GM21528 (cell line): ENCODE results near the gene PIAS1.
"Not testable (repeated sequence)": the region's sequence is repeated elsewhere in the genome, so short reads cannot be mapped to it uniquely, and the experiment has no call there.

Experiments
- ATAC-seq: cut with Tn5 transposase; IDR thresholded peaks from one replicate; pipeline ENCODE4 v1.9.1; 2021; ENCODE audit warnings: mild to moderate bottlenecking, moderate library complexity; ENCODE audit not compliant: unreplicated experiment, low FRiP score

PIAS1 gene

DNA sequence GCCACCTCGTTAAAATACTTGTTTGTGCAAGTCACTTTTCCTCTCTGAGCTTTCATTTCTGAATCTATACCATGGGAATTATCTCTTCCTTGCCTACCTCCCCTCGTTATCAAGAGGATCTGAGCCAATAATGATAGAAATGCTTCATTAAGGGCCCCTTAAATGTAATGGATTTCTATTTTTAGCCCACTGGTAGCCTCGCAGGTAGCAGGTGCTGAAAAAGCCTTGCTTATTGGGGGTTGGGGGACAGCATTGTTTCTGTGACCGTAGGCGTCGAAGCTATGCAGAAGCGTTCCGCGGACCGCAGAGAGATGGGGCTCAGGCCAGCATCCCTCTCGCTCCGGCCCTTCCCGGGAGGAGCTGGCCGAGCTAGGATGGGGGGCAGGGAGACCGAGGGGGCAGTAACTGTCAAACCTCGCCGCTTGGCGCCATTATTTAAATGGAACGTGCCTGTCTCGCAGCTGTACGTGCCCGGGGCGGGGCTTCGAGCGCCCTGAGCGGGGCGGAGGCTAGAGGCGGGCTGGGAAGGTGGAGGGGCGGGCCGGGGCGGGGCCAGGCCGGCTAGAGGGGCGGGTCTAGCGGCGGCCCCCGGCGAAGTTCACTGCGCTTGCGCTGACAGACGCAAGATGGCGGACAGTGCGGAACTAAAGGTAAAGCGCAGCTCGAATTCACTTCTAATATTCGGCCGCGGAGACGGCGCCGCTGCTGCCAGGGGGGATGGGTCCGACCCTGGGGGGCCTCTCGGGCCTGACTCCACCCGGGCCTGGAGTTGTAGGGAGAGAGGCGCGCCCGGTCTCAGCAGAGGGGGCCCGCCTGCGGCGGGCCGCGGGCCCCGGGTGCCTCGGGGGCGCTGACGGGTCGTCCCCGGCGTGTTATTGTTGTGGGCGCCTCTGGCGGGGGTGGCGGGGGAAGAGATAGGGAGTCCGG lies at the start of gene PIAS1:
TSS of gene PIAS1 (plus strand) at position 615 of the 927 bp plus-strand sequence. CDS start at position 627, 12 bp downstream.
- peak; percentile 68 for ATAC-seq

DNA sequence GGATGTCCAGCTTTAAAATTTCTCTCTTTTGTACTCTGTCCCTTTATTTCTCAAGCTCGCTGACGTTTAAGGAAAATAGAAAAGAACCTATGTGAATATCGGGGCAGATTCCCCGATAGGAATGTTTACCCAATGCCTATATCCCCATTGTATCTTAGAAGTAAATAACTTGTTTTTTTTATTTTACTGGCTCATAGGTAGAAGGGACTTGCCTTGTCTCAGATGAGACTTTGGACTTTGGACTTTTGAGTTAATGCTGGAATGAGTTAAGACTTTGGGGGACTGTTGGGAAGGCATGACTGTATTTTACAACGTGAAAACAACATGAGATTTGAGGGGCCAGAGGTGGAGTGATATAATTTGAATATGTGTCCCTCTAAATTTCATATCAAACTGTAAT lies 46.5 kb upstream of the PIAS1 start:
- not testable (repeated sequence) for ATAC-seq

DNA sequence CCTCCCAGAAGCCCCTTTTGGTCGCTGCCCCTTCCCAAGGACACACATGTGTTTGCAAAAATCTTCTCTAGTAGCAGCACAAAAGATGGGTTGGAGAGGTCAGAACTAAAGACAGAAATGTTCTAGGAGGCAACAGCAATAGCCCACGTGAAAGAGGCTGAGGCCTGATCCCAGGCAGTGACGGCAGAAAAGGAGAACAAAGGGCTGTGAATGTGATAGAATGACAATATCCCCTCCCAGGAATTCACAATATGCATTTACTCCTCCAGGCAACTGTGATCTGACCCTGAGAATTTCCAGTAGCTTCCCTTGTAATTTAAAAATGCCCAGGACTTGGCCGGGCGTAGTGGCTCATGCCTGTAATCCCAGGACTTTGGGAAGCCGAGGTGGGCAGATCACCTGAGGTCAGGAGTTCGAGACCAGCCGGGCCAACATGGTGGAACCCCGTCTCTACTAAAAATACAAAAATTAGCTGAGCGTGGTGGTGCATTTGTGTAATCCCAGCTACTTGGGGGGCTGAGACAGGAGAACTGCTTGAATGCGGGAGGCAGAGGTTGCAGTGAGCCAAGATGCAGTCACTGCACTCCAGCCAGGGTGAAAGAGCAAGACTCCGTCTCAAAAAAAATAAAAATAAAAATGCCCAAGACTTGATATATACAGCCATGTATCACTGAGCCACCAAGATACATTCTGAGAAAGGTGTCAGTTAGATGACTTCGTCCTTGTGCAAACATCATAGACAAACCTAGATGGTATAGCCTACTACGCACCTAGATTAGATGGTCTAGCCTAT lies 43.6 kb upstream of the PIAS1 start:
- no peak for ATAC-seq

DNA sequence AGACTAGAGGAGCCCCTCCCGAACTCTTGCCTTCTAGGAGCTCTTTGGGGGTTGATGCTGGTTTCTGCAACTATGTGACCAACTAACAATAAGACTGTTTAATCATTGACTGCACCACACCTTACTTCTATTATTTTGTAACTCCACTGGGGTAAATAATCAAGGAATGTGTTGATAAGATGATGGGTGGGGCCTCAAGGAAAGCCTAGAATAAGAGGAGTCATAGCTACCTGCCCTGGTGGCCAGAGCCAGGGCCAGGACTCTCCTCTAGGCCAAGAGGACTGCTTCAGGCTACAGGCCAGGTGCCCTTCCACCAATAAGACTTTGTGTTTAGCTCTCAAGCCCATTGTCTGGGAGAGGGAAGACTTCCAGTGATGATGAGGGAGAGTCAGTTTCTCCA lies 41.2 kb upstream of the PIAS1 start:
- ATAC-seq, result no peak

DNA sequence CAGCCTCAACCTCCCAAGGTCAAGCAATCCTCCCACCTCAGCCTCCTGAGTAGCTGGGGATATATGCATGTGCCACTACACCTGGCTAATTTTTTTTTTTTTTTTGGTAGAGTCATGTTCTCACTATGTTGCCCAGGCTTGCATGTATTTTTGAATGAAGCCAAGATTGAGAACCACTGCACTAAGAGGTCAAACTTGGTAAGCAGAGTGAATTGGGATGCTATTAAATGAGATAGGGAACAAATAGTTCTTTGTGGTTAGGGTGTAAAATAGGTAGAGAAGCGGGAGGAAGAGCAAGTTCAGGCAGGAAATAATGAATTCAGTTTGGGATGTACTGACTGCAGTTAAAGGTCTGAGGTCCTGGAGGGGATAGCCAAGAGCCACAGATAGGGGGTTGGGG lies 39.9 kb upstream of the PIAS1 start:
- no peak for ATAC-seq

DNA sequence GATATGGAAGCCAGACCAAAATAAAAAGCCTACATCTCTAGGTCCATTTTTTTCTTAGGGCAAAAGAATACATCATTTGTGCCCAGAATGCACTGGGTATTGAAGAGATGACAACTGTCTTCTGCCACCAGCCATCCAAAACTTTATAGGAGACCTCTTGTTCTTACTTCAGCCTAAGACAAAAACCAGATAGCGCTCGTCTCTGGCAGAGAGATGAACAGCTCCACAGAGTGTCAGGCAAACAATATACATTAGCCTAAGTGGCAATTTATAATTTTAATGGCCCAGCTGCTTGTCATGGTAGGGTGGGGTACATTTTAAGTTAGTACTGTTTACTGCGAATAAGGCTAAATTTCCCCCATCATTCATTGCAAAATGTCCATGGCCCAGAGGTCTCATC lies 38.9 kb upstream of the PIAS1 start:
- ATAC-seq, result no peak

DNA sequence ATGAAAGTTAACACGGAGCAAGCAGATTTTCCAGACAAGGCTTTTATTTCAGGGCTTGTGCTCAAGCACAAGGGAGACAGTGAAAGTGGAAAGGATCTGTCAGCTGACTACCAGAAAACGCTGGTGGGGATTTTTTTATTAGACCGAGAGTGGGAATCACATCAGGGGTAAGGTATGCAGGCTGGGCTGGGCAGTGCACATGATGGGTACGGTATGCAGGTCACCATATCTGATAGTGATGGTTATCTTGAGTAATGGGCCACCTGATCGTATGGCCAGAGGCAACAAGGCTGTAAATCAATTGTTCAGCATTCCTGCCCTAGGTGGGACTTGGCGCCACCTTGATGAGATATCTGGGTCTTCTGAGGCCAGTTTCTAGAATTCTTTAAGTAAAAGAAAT lies 36.9 kb upstream of the PIAS1 start:
- ATAC-seq, result no peak

DNA sequence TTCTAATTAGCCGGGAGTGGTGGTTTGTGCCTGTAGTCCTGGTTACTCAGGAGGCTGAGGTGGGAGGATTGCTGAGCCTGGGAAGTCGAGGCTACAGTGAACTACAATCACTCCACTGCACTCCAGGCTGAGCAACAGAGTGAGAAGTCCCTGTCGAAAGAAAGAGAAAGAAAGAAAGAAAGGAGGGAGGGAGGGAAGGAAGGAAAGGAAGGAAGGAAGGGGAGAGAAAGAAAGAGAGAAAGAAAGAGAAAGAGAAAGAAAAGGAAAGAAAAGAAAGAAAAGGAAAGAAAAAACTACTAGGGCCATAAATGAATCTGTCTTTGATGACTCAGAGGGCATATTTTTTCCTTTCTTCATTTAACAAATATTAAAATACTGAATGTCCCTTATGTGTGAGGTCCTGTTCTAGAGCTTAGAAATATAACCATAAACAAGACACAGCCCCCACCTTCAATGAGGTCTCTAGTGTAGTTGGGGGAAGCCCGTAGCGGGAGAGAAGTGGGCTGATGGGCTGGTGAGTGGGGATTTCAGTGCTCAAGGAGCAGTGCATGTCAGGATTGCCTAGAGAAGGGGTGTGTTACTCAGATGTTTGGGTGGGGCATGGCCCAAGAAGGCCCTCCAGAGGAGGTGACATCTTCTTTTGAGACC lies 35.2 kb upstream of the PIAS1 start:
- no peak for ATAC-seq

DNA sequence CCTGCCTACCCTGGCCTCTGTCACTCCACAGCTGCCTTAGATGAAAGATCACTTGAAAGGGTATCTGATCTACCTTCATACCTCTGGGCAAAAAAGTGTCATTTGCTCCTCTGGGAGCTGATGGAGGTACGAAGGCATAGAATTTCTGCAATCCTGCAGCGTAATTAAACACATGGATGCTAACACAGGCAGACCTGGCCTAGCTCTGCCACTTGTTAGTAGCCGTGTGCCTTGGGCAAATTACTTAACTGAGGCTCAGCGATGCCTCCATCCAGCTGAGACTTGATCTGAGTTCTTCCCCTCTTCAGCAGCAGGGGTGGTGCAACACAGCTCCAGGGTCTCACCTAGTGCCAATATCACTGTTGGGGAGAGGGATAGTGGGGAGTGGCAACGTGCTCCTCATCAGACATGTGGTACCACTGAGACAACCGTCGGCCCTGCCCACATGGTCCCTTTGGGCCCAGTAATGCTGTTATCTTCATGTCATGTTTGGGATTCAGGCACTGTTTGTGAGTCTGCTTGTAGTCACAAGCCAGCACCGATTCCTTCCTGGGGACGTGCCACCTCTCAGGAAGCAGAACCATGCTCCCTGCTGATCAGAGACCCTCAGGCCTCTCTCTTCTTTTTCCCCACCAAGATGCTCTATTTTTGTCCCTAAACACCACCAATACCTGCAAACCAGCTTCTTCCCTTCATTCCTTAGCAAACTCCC lies 34.1 kb upstream of the PIAS1 start:
- no peak for ATAC-seq

DNA sequence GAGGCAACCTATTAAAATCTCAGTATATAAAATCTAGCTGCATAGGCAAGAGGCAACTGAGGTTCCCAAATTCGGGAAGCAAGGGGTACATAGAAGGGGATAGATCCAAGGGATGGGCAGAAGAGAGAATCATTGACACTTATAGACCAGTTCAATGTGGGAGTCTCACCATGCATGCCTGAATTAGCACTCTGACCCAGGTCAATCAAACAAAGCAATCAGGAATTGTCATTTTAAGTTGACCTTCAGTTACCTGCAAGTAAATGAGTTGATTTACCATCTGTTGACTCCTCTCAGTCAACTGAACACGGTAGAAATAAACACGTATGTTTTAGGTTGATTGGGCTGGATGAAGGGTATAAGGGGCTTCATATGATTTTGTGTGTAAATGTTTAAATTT lies 33.4 kb upstream of the PIAS1 start:
- ATAC-seq, result no peak

DNA sequence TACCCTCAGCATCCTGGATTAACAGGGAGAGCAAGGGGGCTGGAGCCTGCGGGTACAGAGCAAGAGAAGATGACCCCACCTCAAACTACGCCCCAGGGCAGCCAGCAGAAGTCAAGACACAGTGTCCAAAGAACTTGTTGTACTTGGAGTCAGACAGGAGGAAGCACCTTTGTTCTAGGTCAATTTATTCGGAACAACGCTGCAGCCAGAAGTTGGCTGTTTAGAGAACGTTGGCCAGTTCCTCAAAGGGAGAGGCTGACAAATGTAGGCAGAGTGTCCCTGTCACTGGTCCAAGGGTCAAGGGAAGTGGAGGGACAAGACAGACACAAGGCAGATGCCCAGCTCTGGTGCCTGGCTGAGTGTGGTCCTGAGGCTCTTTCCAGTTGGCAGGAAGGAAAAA lies 32.1 kb upstream of the PIAS1 start:
- ATAC-seq, result no peak

DNA sequence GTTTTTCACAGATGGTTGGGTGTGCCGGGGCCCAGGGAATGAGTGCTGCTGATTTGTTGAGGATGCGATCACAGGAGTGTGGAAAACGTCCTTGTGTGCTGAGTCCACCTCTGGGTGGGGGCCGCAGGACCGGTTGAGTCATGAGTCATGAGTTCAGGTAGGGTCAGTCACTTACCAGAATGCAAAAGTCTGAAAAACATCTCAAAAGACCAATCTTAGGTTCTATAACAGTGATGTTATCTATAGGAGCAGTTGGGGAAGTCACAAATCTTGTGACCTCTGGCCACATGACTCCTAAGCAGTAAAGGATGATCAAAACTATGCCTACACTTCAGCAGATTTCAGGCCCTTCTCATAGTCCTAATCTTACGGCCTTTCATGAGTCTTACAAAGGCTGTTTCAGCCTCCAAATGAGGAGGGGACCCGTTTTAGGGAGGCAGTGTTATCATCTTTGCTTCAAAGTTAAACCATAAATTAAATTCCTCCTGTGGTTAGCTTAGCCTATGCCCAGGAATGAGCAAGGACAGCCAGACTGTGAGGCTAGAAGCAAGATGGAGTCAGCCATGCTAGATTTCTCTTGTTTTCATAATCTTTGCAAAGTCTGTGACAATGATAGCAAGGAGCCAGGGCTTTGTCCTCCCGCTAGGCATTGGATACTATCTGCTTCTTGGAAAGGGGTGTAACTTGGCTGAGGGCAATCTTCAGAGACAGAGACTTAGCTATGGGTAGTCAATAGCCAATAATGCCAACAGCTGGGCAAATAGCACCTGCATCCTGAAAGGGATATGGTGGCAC lies 30.6 kb upstream of the PIAS1 start:
- no peak for ATAC-seq

DNA sequence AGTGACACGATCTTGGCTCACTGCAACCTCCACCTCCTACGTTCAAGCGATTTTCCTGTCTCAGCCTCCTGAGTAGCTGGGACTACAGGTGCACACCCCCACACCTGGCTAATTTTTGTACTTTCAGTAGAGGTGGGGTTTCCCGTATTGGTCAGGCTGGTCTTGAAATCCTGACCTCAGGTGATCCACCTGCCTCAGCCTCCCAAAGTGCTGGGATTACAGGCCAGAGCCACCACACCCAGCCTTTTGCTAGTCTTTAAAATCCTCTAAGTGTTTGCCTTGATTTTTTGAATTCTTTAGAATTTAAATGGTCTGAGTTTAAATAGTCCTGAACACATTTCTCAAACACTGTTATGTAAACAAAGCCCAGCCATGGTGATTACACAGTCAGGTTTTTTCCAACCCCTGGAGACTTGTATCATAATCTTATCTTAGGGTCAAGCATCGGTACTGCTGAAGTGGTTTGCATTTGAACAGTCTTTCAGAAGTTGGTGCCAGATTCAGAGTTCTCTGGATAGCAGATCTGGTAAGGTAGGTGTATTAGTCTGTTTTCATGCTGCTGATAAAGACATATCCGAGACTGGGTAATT lies 28.2 kb upstream of the PIAS1 start:
- ATAC-seq, result no peak

DNA sequence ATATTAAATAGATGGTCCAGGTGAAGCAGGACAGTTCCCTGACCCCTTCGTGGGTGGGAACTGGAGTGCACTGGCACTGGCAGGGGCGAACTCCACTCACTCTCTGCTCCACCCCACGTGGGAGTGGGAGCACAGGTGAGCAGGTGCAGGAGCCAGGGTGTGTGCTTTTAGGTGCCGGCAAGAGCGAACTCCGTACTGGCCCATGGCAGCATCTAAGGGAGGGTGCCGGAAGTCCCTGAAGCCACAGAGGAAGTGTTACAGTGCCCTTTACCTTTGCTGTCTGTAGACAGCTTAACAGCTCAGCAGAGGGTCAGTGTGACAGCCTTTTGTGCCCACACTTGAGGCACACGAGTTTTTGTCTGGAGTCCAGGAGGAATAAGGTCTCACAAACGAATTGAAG lies 26.7 kb upstream of the PIAS1 start:
- no peak for ATAC-seq

DNA sequence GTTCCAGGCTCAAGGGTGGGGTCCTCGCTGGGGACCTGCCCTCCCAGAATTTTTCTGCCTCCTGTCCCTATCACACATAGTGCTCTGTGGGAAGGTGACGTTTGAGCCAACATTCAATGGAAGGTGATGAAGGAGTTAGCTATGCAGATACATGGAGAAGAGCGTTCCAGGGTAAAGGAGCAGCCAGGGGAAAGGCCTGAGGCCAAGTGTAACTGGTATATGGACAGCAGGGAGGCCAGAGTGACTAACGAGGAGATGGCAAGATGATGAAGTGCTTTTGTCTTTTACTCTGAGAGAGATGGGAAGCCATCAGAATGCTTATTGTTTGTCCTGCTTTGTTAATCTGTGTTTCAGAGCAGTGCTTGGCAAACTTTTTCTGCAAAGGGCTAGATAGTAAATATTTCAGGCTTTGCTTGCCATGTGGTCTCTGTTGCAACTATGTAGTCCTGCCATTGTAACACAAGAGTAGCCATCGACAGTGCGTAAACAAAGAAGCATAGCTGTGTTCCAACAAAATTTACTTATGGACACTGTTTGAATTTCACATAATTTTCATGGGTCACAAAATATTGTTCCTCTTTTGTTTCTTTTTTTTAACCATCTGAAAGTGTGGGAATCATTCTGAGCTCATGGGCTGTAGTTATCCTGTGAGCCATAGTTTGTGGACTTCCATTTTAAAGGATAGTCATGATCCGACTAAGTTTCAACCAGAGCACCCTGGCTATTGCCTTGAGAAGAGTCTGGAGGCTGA lies 25.8 kb upstream of the PIAS1 start:
- no peak for ATAC-seq

DNA sequence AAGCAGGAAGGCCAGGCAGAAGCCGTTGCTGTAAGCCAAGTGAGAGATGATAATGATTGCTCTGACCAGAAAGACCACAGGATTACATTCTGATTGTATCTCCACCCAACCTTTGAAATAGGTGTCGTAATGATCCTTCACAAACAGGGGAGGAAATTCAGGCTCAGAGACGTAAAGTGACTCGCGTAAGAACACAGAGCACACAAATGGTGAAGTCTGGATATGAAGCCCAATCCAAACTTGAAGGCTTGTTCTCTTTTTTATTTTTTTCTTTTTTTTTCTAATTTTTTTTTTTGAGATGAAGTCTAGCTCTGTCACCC lies 25.3 kb upstream of the PIAS1 start:
- ATAC-seq, result no peak

DNA sequence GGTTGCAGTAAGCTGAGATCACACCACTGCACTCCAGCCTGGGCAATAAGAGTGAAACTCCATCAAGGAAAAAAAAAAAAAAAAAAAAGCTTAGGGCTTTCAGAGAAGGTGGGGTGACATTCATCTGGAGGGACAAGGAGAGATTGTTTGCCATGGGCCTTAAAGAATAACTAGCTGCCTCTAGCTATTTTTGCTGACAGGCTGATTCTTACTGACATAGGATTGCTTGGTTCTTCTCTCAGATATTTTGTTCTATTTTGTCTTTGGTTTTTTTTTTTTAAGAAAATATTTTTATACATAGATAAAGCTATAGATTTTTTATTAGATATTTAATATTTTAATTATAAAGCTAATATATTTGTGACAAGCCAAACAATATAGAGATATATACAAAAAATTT lies 24.2 kb upstream of the PIAS1 start:
- no peak for ATAC-seq

DNA sequence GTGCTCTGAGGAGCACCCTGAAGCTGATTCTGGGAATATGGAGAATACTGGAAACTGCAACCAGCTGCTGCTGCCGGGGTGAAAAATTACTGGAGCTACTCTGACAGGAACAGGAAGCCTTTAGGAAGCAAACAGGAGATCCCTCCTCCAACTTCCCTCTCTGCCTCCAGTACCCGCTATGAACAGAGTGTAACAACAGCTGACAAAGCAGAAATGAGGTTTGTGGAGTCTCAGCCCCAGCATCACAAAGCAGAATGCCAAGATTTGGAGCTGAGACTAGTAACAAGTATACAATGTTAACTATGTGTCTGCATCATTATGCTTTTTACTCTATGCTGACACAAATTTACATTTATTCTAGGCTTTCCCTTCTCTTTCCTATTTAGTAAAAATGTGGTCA lies 22.7 kb upstream of the PIAS1 start:
- ATAC-seq, result no peak

DNA sequence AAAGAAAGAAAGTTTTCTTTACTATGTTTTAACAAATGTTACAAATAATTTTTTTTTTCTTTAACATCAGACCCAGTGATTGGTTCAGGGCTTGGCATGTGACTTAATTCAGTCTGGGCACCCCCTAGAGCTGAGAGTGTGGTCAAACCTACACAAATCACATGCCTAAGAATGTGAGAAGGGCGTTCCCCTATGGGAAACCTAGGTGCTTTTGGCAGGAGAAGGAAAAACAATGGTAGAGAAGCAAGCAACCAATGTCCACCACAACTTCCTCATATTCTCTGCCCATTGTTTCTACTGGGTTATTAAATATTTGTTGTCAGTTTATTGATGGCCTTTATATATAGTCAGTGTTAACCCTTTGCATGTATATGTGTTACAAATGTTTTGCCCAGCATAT lies 21.4 kb upstream of the PIAS1 start:
- ATAC-seq, result no peak
